Motor neuron (in vitro differentiated cells): ENCODE data around the gene ZNF366. TPM values are rescaled to one million over a fixed set of nuclear protein-coding genes. Genes with fewer than 3 reads are reported as not detected.

Experiments used
- ATAC-seq, 8 experiments: fragments of 200-7000 bp; cut with Tn5 transposase; replicated peaks in 6 of 8; 2 replicates each; pipeline ENCODE4 v1.8.0; 2021; ENCODE audit warnings: mild to moderate bottlenecking in 8 of 8, moderate library complexity in 8 of 8
- H3K27ac ChIP-seq, 2 donors: fragments of 250-450 bp; sonication (Bioruptor Pico); 2 replicates each; pipeline ENCODE4 v1.9.0; 2021; ENCODE audit warnings: antibody characterized with exemption in 2 of 2, mild to moderate bottlenecking in 2 of 2, moderate library complexity in 1 of 2
- H3K4me1 ChIP-seq, 2 donors: fragments of 250-450 bp; sonication (Bioruptor Pico); replicated peaks in 1 of 2; 2 replicates each; pipeline ENCODE4 v1.6.1; 2021; ENCODE audit warnings: antibody characterized with exemption in 2 of 2, mild to moderate bottlenecking in 2 of 2, moderate library complexity in 1 of 2
- H3K4me3 ChIP-seq, 5 donors: fragments of 250-450 bp; sonication (Bioruptor Pico); 2 replicates each; pipeline ENCODE4 v1.9.0; 2021; ENCODE audit warnings: antibody characterized with exemption in 5 of 5, mild to moderate bottlenecking in 5 of 5, moderate library complexity in 4 of 5
- WGBS, 10 experiments: fragments of 450-650 bp; shearing (Covaris generic); methylation state at CpG; one replicate each; pipeline ENCODE4 v1.0.0; 2022; 5-methylcytosine and 5-hydroxymethylcytosine counted together
- in situ Hi-C, 9 experiments: fragments of 400-800 bp; cut with MboI; loops; one replicate each; pipeline ENCODE4 v1.15.0; 2021; ENCODE audit warnings: low sequenced_read_pairs in 9 of 9, low pct_unique_long_range_greater_than_20kb in 2 of 9; ENCODE audit not compliant: unreplicated experiment in 9 of 9
- total RNA-seq, 8 experiments: library from RNA; unstranded; fragments of 300-600 nt; gene quantifications; 2 replicates each; pipeline versions ENCODE4 v1.2.3 to v1.2.4, GENCODE V29; 2022

Gene ZNF366
- total RNA-seq, 8 experiments from 2014 or later = 0.09 to 0.57 (median 0.19) TPM; not detected in 2

- H3K27ac ChIP-seq = no peak overlapping the region
- no peaks in the 10 kb centered on the region for H3K4me1 ChIP-seq
- no peak overlapping the region for H3K4me3 ChIP-seq
- peak in 1 of 8 experiments; percentile 18 for ATAC-seq
- in situ Hi-C loops = loop anchor here in 2 of 9 experiments (25.0 kb wide), 1 partner anchor 139 kb away; no protein-coding TSS in a partner anchor
- 20 to 93% (median 88%) methylated on average over 2 to 3 of the region's 3 CpGs; no CpG with 5 or more reads in 3 of the 10 experiments for WGBS, 10 experiments
These were observed 5.7 kb downstream of the ZNF366 start for GRCh38 chr5:72501488-72501887.

- Histone ChIP-seq H3K4me1 (no peaks in the 10 kb centered on the region), H3K27ac (no peak overlapping the region), H3K4me3 (no peak overlapping the region)
- 77 to 100% (median 98%) methylated on average over 1 to 7 of the region's 12 CpGs; no CpG with 5 or more reads in 2 of the 10 experiments for WGBS, 10 experiments
- ATAC-seq = no peak
- in situ Hi-C loops = loop anchor here in 2 of 9 experiments (25.0 kb wide), 1 partner anchor 137 kb away; no protein-coding TSS in a partner anchor
These were observed 7.5 kb downstream of the ZNF366 start for GRCh38 chr5:72499730-72500129.

- Histone ChIP-seq H3K27ac (no peak overlapping the region), H3K4me1 (no peaks in the 10 kb centered on the region), H3K4me3 (no peak overlapping the region)
- 60 to 100% (median 94%) methylated on average over 1 to 2 of the region's 2 CpGs; no CpG with 5 or more reads in 3 of the 10 experiments for WGBS, 10 experiments
- ATAC-seq = no peak
- in situ Hi-C loops = no loop called here
These were observed 8.1 kb downstream of the ZNF366 start for GRCh38 chr5:72499090-72499489.

GRCh38 chr5:72498284-72498683 is 8.9 kb downstream of the ZNF366 start:
- H3K27ac ChIP-seq = no peak overlapping the region
- in situ Hi-C loops = no loop called here
- WGBS, 10 experiments = 38 to 100% (median 79%) methylated on average over 1 to 2 of the region's 2 CpGs
- no peak overlapping the region for H3K4me3 ChIP-seq
- no peaks in the 10 kb centered on the region for H3K4me1 ChIP-seq
- no peak for ATAC-seq

- Histone ChIP-seq H3K4me3 (no peak overlapping the region), H3K27ac (no peak overlapping the region), H3K4me1 (no peaks in the 10 kb centered on the region)
- in situ Hi-C loops = no loop called here
- ATAC-seq = no peak
- 51 to 92% (median 77%) methylated on average over 3 of the region's 3 CpGs for WGBS, 10 experiments
These were observed 9.4 kb downstream of the ZNF366 start for GRCh38 chr5:72497823-72498222.

- WGBS, 10 experiments = 21 to 91% (median 77%) methylated on average over 2 to 6 of the region's 6 CpGs; no CpG with 5 or more reads in 2 of the 10 experiments
- in situ Hi-C loops = no loop called here
- no peak for ATAC-seq
These were observed 11.8 kb downstream of the ZNF366 start for GRCh38 chr5:72495410-72495809.

GRCh38 chr5:72494623-72495124 is 12.5 kb downstream of the ZNF366 start:
- in situ Hi-C loops = no loop called here

More at GRCh38 chr5:72495410-72495809, 11.8 kb downstream of the ZNF366 start:
- Histone ChIP-seq H3K4me3 (no peak overlapping the region), H3K4me1 (no peaks in the 10 kb centered on the region), H3K27ac (no peak overlapping the region)

GRCh38 chr5:72489536-72489935 is 17.7 kb downstream of the ZNF366 start:
- Histone ChIP-seq H3K27ac (no peak overlapping the region), H3K4me3 (no peak overlapping the region), H3K4me1 (no peaks in the 10 kb centered on the region)
- in situ Hi-C loops = no loop called here
- no peak for ATAC-seq

More at GRCh38 chr5:72494623-72495124, 12.5 kb downstream of the ZNF366 start:
- H3K4me3 ChIP-seq = no peak overlapping the region
- H3K27ac ChIP-seq = no peak overlapping the region
- ATAC-seq = peak in 2 of 8 experiments; percentile 55 to 73
- H3K4me1 ChIP-seq = no peaks in the 10 kb centered on the region
- 15 to 95% (median 75%) methylated on average over 2 to 5 of the region's 5 CpGs; no CpG with 5 or more reads in 2 of the 10 experiments for WGBS, 10 experiments

- ATAC-seq = no peak
- Histone ChIP-seq H3K27ac (no peak overlapping the region), H3K4me3 (no peak overlapping the region), H3K4me1 (no peaks in the 10 kb centered on the region)
- in situ Hi-C loops = no loop called here
These were observed 18.5 kb downstream of the ZNF366 start for GRCh38 chr5:72488756-72489155.

GRCh38 chr5:72487177-72487576 is 20.0 kb downstream of the ZNF366 start:
- no peak overlapping the region for H3K27ac ChIP-seq
- peak in 3 of 8 experiments; percentile 23 to 86 (median 70) for ATAC-seq
- H3K4me3 ChIP-seq = no peak overlapping the region
- in situ Hi-C loops = no loop called here
- no peaks in the 10 kb centered on the region for H3K4me1 ChIP-seq
- WGBS, 10 experiments = 27 to 100% (median 78%) methylated on average over 1 to 2 of the region's 2 CpGs; no CpG with 5 or more reads in 3 of the 10 experiments

GRCh38 chr5:72486371-72486770 is 20.8 kb downstream of the ZNF366 start:
- in situ Hi-C loops = no loop called here
- ATAC-seq = peak in 3 of 8 experiments; percentile 19 to 58 (median 45)
- H3K4me1 ChIP-seq = no peaks in the 10 kb centered on the region
- H3K27ac ChIP-seq = no peak overlapping the region
- H3K4me3 ChIP-seq = no peak overlapping the region

GRCh38 chr5:72485430-72485974 is 21.7 kb downstream of the ZNF366 start:
- Histone ChIP-seq H3K27ac (no peak overlapping the region), H3K4me1 (no peaks in the 10 kb centered on the region), H3K4me3 (no peak overlapping the region)
- WGBS, 10 experiments = 33 to 96% (median 79%) methylated on average over 1 to 6 of the region's 6 CpGs; no CpG with 5 or more reads in 1 of the 10 experiments
- in situ Hi-C loops = no loop called here
- ATAC-seq = peak in 3 of 8 experiments; percentile 24 to 67 (median 66)

GRCh38 chr5:72482046-72482445 is 25.2 kb downstream of the ZNF366 start:
- H3K27ac ChIP-seq = no peak overlapping the region
- no peak overlapping the region for H3K4me3 ChIP-seq
- in situ Hi-C loops = no loop called here
- H3K4me1 ChIP-seq = no peaks in the 10 kb centered on the region
- ATAC-seq = no peak
- WGBS, 10 experiments = 46 to 100% (median 77%) methylated on average over 1 to 3 of the region's 3 CpGs

GRCh38 chr5:72480841-72481240 is 26.4 kb downstream of the ZNF366 start:
- WGBS, 10 experiments = 66 to 100% (median 90%) methylated on average over 1 to 9 of the region's 9 CpGs
- in situ Hi-C loops = no loop called here
- no peak for ATAC-seq
- H3K27ac ChIP-seq = no peak overlapping the region
- H3K4me3 ChIP-seq = no peak overlapping the region
- no peaks in the 10 kb centered on the region for H3K4me1 ChIP-seq
